Measurements from ENCODE around the gene HARS2.
"Not testable (repeated sequence)": the region's sequence is repeated elsewhere in the genome, so short reads cannot be mapped to it uniquely, and the experiment has no call there.

The HARS2 gene

GRCh38 chr5:140690941-140691924, at the start of gene HARS2, which contains the start of gene HARS1:
Gene HARS2 (plus strand): TSS chr5:140691455. CDS start chr5:140691649, 194 bp downstream.
Gene HARS1 (minus strand): TSS chr5:140691370. CDS start chr5:140691304, 66 bp downstream.
- DNase-seq (ENCODE audit: low read depth) = peak; percentile 72

GRCh38 chr5:140641716-140642115, 49.5 kb upstream of the HARS2 start:
- no peak for DNase-seq (ENCODE audit: low read depth)

- no peak for DNase-seq (ENCODE audit: low read depth)
Measured at GRCh38 chr5:140642718-140643117, 48.5 kb upstream of the HARS2 start.

GRCh38 chr5:140647042-140647419, 44.2 kb upstream of the HARS2 start:
- DNase-seq (ENCODE audit: low read depth) = no peak

GRCh38 chr5:140658870-140659269, 32.4 kb upstream of the HARS2 start:
- no peak for DNase-seq (ENCODE audit: low read depth)

- DNase-seq (ENCODE audit: low read depth) = not testable (repeated sequence)
Measured at GRCh38 chr5:140660371-140660770, 30.9 kb upstream of the HARS2 start.

GRCh38 chr5:140664030-140664358, 27.3 kb upstream of the HARS2 start:
- DNase-seq (ENCODE audit: low read depth) = no peak

GRCh38 chr5:140664359-140665119, 26.7 kb upstream of the HARS2 start, which contains the start of gene WDR55:
Gene WDR55 (plus strand): TSS chr5:140664904. CDS start chr5:140664913, 9 bp downstream.
- DNase-seq (ENCODE audit: low read depth) = peak; percentile 94

- DNase-seq (ENCODE audit: low read depth) = not testable (repeated sequence)
Measured at GRCh38 chr5:140671035-140671434, 20.2 kb upstream of the HARS2 start.

- no peak for DNase-seq (ENCODE audit: low read depth)
Measured at GRCh38 chr5:140671472-140672125, 19.7 kb upstream of the HARS2 start.

- DNase-seq (ENCODE audit: low read depth) = no peak
Measured at GRCh38 chr5:140672455-140673186, 18.6 kb upstream of the HARS2 start.

- DNase-seq (ENCODE audit: low read depth) = no peak
Measured at GRCh38 chr5:140673187-140673976, 17.9 kb upstream of the HARS2 start, which contains the start of gene DND1. Gene DND1 (minus strand): TSS chr5:140673576. CDS start chr5:140673542, 34 bp downstream.

- no peak for DNase-seq (ENCODE audit: low read depth)
Measured at GRCh38 chr5:140674211-140674610, 17.0 kb upstream of the HARS2 start.

- DNase-seq (ENCODE audit: low read depth) = no peak
Measured at GRCh38 chr5:140674629-140675028, 16.6 kb upstream of the HARS2 start.

GRCh38 chr5:140677947-140678346, 13.3 kb upstream of the HARS2 start:
- no peak for DNase-seq (ENCODE audit: low read depth)

GRCh38 chr5:140678993-140679392, 12.3 kb upstream of the HARS2 start:
- DNase-seq (ENCODE audit: low read depth) = no peak

- DNase-seq (ENCODE audit: low read depth) = no peak
Measured at GRCh38 chr5:140690376-140690932, 801 bp upstream of the HARS2 start.

- DNase-seq (ENCODE audit: low read depth) = no peak
Measured at GRCh38 chr5:140694276-140694675, 3.0 kb downstream of the HARS2 start.

- DNase-seq (ENCODE audit: low read depth) = no peak
Measured at GRCh38 chr5:140696891-140697492, 5.7 kb downstream of the HARS2 start.

Measured in stimulated activated CD4-positive, alpha-beta T cell treated with anti-CD3 and anti-CD28 coated beads, Interleukin-2, amount 100 ng/mL, for 4 hours (primary cell).